Body of pancreas (tissue), 4 donors: Measurements from ENCODE around the gene IFNGR1. TPM values are rescaled to one million over a fixed set of nuclear protein-coding genes. Genes with fewer than 3 reads are reported as not detected.

Experiments used
- ATAC-seq: fragments of 150-250 bp; one replicate; pipeline ENCODE4 v1.9.1; 2016
- DNase-seq, 4 donors: peaks; one replicate each; pipeline ENCODE4 v3.0.0-alpha.2; 2019
- H3K27ac ChIP-seq, 4 donors: fragments of 200-600 bp; sonication (generic); 1 replicate in 3 of 4; 2 replicates in 1 of 4; pipeline versions ENCODE4 v1.5.1 to v1.6.1; 2016 to 2019; ENCODE audit warnings: mild to moderate bottlenecking in 1 of 4, mixed read lengths in 1 of 4, moderate library complexity in 1 of 4
- H3K27me3 ChIP-seq, 2 donors: fragments of 200-600 bp; sonication (generic); one replicate each; pipeline ENCODE4 v1.6.0; 2016; ENCODE audit warnings: mild to moderate bottlenecking in 1 of 2
- H3K36me3 ChIP-seq, 2 donors: fragments of 200-600 bp; sonication (generic); replicated peaks in 1 of 2; 2 replicates each; pipeline ENCODE4 v1.5.1; 2016; ENCODE audit warnings: low read depth in 2 of 2; ENCODE audit not compliant: insufficient read depth in 1 of 2
- H3K4me1 ChIP-seq: fragments of 200-600 bp; sonication (generic); one replicate; pipeline ENCODE4 v1.6.0; 2016
- H3K4me3 ChIP-seq, 2 donors: fragments of 200-600 bp; sonication (generic); 1 replicate in 1 of 2; 2 replicates in 1 of 2; pipeline ENCODE4 v1.5.1; 2016 to 2019
- H3K9me3 ChIP-seq, 3 donors: fragments of 200-600 bp; sonication (generic); 1 replicate in 2 of 3; 2 replicates in 1 of 3; pipeline ENCODE4 v1.5.1; 2016
- POLR2A ChIP-seq, 3 donors: fragments of 450-650 bp; IDR thresholded peaks; one replicate each; pipeline ENCODE4 v1.6.1; 2016; ENCODE audit warnings: antibody characterized with exemption in 3 of 3, mild to moderate bottlenecking in 2 of 3
- WGBS, 2 donors: methylation state at CpG; one replicate each; pipeline ENCODE4 v1.1.5; 2017; 5-methylcytosine and 5-hydroxymethylcytosine counted together
- intact Hi-C: fragments of 100-400 bp; cut with DNase I; formaldehyde crosslinking; loops from one replicate; pipeline ENCODE4 v1.15.1; 2023
- total RNA-seq, 2 donors: library from RNA; depleted of rRNA; stranded (reverse); fragments of >200 nt; gene quantifications; one replicate each; pipeline ENCODE4 v1.1.0, GENCODE V29; 2016
- TF ChIP-seq, protein P1 (sequence below), 7 experiments: fragments of 450-650 bp in 4 of 7; fragments of 200-600 bp in 3 of 7; sonication (generic) in 3 of 7; IDR thresholded peaks; one replicate each; pipeline ENCODE4 v1.5.1; 2016 to 2019; ENCODE audit warnings: antibody characterized with exemption in 7 of 7

The IFNGR1 gene
- total RNA-seq, 2 donors from 2014 or later, result 12.9 to 36.6 TPM

DNA sequence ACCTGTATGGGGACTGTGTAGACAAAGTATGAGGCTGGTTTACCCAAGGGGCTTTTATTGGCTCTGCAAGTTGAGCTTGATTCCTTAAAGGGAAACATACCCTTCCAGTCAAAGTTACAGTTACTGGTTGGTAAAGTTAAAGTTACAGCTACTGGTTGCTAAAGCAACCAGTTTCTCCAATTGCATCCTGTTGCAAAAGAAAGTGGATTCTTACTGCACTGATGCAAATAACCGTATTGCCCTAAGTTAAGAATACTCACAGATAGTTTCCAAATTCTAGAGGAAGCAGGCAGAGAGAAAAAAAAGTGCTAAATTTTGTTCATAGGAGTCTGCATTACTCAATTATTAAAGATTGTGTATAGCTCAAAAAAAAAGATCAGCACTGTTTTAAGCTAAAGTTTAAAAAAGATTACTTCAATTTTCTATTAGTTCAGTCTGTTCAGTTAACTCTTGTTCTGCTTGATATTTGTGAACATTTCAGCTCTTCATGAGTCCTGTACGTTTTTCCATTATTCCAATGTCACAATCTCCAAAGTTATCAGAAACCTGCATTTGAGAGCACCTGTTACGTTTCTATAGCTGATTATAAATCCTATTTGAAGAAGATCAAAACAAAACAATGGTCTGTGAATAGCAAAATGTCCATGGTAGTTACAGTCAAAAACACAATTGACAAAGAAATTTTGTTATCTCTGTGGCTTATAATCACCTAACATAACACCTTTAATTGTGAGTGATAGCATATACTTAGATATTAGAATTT, 37.1 kb downstream of the IFNGR1 start:
- WGBS, 2 donors, result 59 to 65% methylated on average over 3 of the region's 3 CpGs
- no peaks in the 10 kb centered on the region for H3K36me3 ChIP-seq
- no peak for ATAC-seq

DNA sequence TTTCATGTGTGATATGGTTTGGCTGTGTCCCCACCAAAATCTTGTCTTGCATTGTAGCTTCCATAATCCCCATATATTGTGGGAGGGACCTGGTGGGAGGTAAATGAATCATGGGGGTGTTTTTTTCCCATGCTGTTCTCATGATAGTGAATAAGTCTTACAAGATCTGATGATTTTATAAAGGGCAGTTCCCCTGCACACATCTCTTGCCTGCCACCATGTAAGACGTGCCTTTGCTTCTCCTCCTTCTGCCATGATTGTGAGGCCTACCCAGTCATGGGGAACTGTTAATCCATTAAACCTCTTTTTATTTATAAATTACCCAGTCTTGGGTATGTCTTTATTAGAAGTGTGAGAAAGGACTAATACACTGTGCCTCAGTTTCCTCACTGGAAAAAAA, 41.6 kb downstream of the IFNGR1 start:
- Histone ChIP-seq H3K4me1 (no peaks in the 10 kb centered on the region), H3K9me3 (peaks cover 0 to 10% (median 0%) of the 10 kb centered on the region in 3 donors), H3K27me3 (no peaks in the 10 kb centered on the region), H3K27ac (no peak overlapping the region), H3K36me3 (no peaks in the 10 kb centered on the region), H3K4me3 (no peak overlapping the region)
- intact Hi-C loops, result no loop called here
- DNase-seq (no peak), ATAC-seq (no peak)
- WGBS, 2 donors, result 88 to 94% methylated on average over 1 of the region's 1 CpG
- TF ChIP-seq POLR2A (IDR thresholded peaks at IDR 0.05), result no peak
- TF ChIP-seq, protein P1, sequence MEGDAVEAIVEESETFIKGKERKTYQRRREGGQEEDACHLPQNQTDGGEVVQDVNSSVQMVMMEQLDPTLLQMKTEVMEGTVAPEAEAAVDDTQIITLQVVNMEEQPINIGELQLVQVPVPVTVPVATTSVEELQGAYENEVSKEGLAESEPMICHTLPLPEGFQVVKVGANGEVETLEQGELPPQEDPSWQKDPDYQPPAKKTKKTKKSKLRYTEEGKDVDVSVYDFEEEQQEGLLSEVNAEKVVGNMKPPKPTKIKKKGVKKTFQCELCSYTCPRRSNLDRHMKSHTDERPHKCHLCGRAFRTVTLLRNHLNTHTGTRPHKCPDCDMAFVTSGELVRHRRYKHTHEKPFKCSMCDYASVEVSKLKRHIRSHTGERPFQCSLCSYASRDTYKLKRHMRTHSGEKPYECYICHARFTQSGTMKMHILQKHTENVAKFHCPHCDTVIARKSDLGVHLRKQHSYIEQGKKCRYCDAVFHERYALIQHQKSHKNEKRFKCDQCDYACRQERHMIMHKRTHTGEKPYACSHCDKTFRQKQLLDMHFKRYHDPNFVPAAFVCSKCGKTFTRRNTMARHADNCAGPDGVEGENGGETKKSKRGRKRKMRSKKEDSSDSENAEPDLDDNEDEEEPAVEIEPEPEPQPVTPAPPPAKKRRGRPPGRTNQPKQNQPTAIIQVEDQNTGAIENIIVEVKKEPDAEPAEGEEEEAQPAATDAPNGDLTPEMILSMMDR (IDR thresholded peaks at IDR 0.05), result no peak

More for the DNA sequence above, 37.1 kb downstream of the IFNGR1 start:
- peaks cover 0 to 31% (median 0%) of the 10 kb centered on the region in 3 donors for H3K9me3 ChIP-seq
- H3K4me3 ChIP-seq, result no peak overlapping the region
- TF ChIP-seq POLR2A (IDR thresholded peaks at IDR 0.05), result no peak
- TF ChIP-seq, protein P1 (IDR thresholded peaks at IDR 0.05), result no peak
- intact Hi-C loops, result no loop called here
- H3K27me3 ChIP-seq, result no peaks in the 10 kb centered on the region
- H3K27ac ChIP-seq, result no peak overlapping the region
- no peak for DNase-seq
- H3K4me1 ChIP-seq, result no peaks in the 10 kb centered on the region

DNA sequence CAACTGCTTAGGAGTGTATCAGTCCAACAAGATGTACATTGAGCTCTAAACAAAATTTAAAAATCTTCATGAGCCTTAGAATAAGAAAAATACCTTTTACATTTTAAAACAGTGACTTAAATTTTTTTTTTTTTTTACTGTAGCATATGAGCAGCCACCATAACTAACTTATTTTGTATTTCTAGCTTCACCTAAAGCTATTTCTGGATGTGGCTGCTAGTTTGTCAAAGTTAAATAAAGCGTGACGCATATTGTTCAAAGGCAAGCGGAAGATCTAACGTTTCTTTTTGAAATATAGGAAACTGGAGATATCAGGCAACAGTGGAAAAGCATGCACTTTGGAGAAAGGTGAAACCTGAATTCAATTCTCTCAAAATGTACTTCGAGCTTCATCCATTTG, 42.5 kb downstream of the IFNGR1 start:
- Histone ChIP-seq H3K36me3 (no peaks in the 10 kb centered on the region), H3K4me3 (no peak overlapping the region), H3K9me3 (peaks cover 0 to 2% (median 0%) of the 10 kb centered on the region in 3 donors), H3K27me3 (no peaks in the 10 kb centered on the region), H3K4me1 (no peaks in the 10 kb centered on the region), H3K27ac (no peak overlapping the region)
- 89 to 90% methylated on average over 5 of the region's 5 CpGs for WGBS, 2 donors
- ATAC-seq (no peak), DNase-seq (no peak)
- TF ChIP-seq POLR2A (IDR thresholded peaks at IDR 0.05), result no peak
- TF ChIP-seq, protein P1 (IDR thresholded peaks at IDR 0.05), result no peak
- intact Hi-C loops, result no loop called here

DNA sequence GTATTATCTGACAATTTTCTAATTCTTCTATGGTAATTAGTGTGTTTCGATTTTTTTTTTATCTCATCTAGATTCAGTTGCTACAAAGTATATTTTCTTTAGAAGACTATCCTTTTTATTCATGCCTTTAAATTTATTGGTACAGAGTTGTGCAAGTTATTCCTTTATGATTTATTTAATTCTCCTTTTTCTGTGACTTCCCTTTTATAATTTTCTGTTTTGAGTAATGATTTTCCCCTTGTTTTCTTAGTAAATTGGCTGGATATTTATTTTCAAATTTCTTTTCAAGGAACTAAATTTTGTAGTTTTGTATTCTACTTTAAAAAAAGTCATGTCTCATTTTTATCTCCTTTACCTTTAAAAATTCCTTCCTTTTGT, 43.3 kb downstream of the IFNGR1 start:
- H3K27me3 ChIP-seq, result no peaks in the 10 kb centered on the region
- no peaks in the 10 kb centered on the region for H3K9me3 ChIP-seq
- WGBS, 2 donors, result 24 to 62% methylated on average over 1 of the region's 1 CpG
- no peak overlapping the region for H3K4me3 ChIP-seq
- intact Hi-C loops, result no loop called here
- H3K4me1 ChIP-seq, result no peaks in the 10 kb centered on the region
- H3K27ac ChIP-seq, result no peak overlapping the region
- TF ChIP-seq POLR2A (IDR thresholded peaks at IDR 0.05), result no peak
- TF ChIP-seq, protein P1 (IDR thresholded peaks at IDR 0.05), result no peak
- H3K36me3 ChIP-seq, result no peaks in the 10 kb centered on the region
- no peak for DNase-seq
- ATAC-seq, result no peak
